ENCODE results near the gene NF1.

GRCh38 chr17:31163091-31163781 is 68.5 kb downstream of the NF1 start:
- no peak for TF ChIP-seq CTCF (IDR thresholded peaks at IDR 0.05)
- TF ChIP-seq POLR2A (IDR thresholded peaks at IDR 0.05) = no peak
